Mucosa of gallbladder (tissue), 1 donor: ENCODE data around the gene CACNA1S. TPM values are rescaled to one million over a fixed set of nuclear protein-coding genes. Genes with fewer than 3 reads are reported as not detected.

Source experiments
- DNase-seq: peaks from one replicate; pipeline ENCODE4 v3.0.0-alpha.2; 2020; ENCODE audit warnings: low spot score
- total RNA-seq: library from RNA; stranded (reverse); gene quantifications from one replicate; pipeline ENCODE4 v1.2.1, GENCODE V29; 2021
- donor health status: DM: no; HTN: no; CAD: no.

CACNA1S gene
- total RNA-seq, 1 donor from 2014 or later: not detected

GRCh38 chr1:201116091-201116490 is 3.9 kb upstream of the CACNA1S start:
- no peak for DNase-seq

- no peak for DNase-seq
Measured at GRCh38 chr1:201115390-201115937, 3.2 kb upstream of the CACNA1S start.

- DNase-seq: peak; percentile 92
Measured at GRCh38 chr1:201114245-201115131, 2.3 kb upstream of the CACNA1S start.

- no peak for DNase-seq
Measured at GRCh38 chr1:201113451-201114244, 1.4 kb upstream of the CACNA1S start.

GRCh38 chr1:201112926-201113325 is 700 bp upstream of the CACNA1S start:
- no peak for DNase-seq

GRCh38 chr1:201111672-201112071 is 554 bp downstream of the CACNA1S start:
- DNase-seq: no peak

- DNase-seq: no peak
Measured at GRCh38 chr1:201111156-201111555, 1.1 kb downstream of the CACNA1S start.

- DNase-seq: no peak
Measured at GRCh38 chr1:201110616-201111015, 1.6 kb downstream of the CACNA1S start.

GRCh38 chr1:201110138-201110537 is 2.1 kb downstream of the CACNA1S start:
- no peak for DNase-seq

- DNase-seq: no peak
Measured at GRCh38 chr1:201109651-201110050, 2.6 kb downstream of the CACNA1S start.

GRCh38 chr1:201108614-201109013 is 3.6 kb downstream of the CACNA1S start:
- DNase-seq: no peak

- no peak for DNase-seq
Measured at GRCh38 chr1:201105688-201106087, 6.5 kb downstream of the CACNA1S start.

GRCh38 chr1:201104141-201104540 is 8.1 kb downstream of the CACNA1S start:
- DNase-seq: no peak

GRCh38 chr1:201103666-201104065 is 8.6 kb downstream of the CACNA1S start:
- no peak for DNase-seq

GRCh38 chr1:201100169-201100930 is 11.9 kb downstream of the CACNA1S start:
- no peak for DNase-seq

GRCh38 chr1:201098992-201099677 is 13.1 kb downstream of the CACNA1S start:
- no peak for DNase-seq

- no peak for DNase-seq
Measured at GRCh38 chr1:201096977-201097856, 15.0 kb downstream of the CACNA1S start.

GRCh38 chr1:201096041-201096461 is 16.2 kb downstream of the CACNA1S start:
- no peak for DNase-seq

GRCh38 chr1:201095581-201095980 is 16.6 kb downstream of the CACNA1S start:
- DNase-seq: no peak

- no peak for DNase-seq
Measured at GRCh38 chr1:201094832-201095231, 17.4 kb downstream of the CACNA1S start.
